ENCODE data around the gene IL5. TPM values are rescaled to one million over a fixed set of nuclear protein-coding genes. Genes with fewer than 3 reads are reported as not detected.

Gene IL5
- total RNA-seq, 1 donor from 2014 or later = not detected

DNA sequence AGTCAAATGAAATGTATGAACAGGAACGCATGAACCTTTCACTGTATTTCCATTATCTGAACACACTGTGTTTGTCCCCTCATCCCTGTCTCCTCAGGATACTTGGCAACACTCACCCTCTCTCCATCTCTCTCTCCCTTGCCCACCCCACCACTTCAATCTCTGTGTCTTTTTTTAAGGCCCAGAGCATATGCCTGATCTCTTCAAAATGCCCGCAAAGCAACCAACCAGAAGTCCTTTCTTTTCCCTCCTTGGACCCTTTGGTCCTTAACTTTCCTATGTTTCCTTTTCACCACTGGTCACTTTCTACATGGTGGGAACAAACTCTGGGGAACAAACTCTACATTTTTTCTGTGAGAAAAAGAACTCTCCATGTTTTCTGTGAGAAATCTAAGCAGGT lies 49.5 kb downstream of the IL5 start:
- H3K36me3 ChIP-seq (ENCODE audit: control insufficient read depth, insufficient read depth, low read length) = no peaks in the 10 kb centered on the region
- FAIRE-seq = no peak
- H3K4me3 ChIP-seq (ENCODE audit: low read depth, low read length) = no peak overlapping the region
- TF ChIP-seq CTCF (IDR thresholded peaks at IDR 0.05; ENCODE audit: insufficient read depth, low read length, severe bottlenecking) = no peak
- no peak for DNase-seq (ENCODE audit: low read depth)
- H3K27me3 ChIP-seq (ENCODE audit: control insufficient read depth, insufficient read depth, low read length) = no peaks in the 10 kb centered on the region

- FAIRE-seq (no peak), DNase-seq (ENCODE audit: low read depth) (no peak)
- no peaks in the 10 kb centered on the region for H3K36me3 ChIP-seq (ENCODE audit: control insufficient read depth, insufficient read depth, low read length)
- H3K4me3 ChIP-seq (ENCODE audit: low read depth, low read length) = no peak overlapping the region
- no peak for TF ChIP-seq CTCF (IDR thresholded peaks at IDR 0.05; ENCODE audit: insufficient read depth, low read length, severe bottlenecking)
- H3K27me3 ChIP-seq (ENCODE audit: control insufficient read depth, insufficient read depth, low read length) = no peaks in the 10 kb centered on the region
These were observed 50.1 kb downstream of the IL5 start for GRCh38 chr5:132493241-132493640.

DNA sequence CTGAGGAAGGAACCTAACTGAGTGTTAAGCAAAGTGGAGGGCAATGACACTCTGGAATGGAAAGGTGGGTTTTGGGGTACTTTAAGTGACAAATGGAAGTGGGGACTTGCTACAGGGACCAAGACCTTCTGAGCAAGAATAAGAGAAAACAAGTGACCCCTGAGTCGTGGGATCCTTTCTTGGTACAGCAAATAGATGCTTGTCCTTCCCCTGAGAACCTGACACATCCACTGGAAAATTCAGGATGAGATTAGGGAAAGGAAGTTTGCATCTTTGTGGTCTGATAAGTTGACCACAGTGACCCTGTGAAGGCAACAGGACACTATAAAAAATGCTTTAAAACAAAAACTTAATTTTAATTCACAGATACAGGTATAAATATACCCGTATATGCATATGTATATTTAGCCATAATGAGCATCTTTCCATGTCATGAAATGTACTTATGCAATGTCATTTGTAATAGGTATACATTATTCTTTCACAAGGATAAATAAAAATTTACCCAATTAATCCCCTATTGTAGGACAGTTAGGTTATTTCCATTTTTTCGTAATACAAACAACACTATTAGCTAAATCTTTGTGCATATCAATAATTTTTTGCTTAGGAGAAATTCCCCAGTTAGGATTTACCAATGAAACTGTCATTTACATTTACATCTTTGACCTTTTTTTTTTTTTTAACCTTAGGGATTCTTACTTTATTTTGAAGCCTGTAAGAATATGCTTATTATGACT lies 50.8 kb downstream of the IL5 start:
- FAIRE-seq = no peak

More for the DNA sequence above, 50.8 kb downstream of the IL5 start:
- H3K27me3 ChIP-seq (ENCODE audit: control insufficient read depth, insufficient read depth, low read length) = no peaks in the 10 kb centered on the region
- no peak overlapping the region for H3K4me3 ChIP-seq (ENCODE audit: low read depth, low read length)
- peaks cover 1% of the 10 kb centered on the region for H3K36me3 ChIP-seq (ENCODE audit: control insufficient read depth, insufficient read depth, low read length)
- TF ChIP-seq CTCF (IDR thresholded peaks at IDR 0.05; ENCODE audit: insufficient read depth, low read length, severe bottlenecking) = no peak
- DNase-seq (ENCODE audit: low read depth) = no peak

Other genes starting within 250 kb of the IL5 start
- gene SLC22A4, start 249.1 kb downstream of the IL5 start, total RNA-seq = 0.13 and 0.26 TPM in 2 replicates
- 7.1 and 9.6 TPM in 2 replicates for gene SLC22A5, start 173.8 kb downstream of the IL5 start, total RNA-seq
- 2.9 and 7.4 TPM in 2 replicates for gene IRF1, start 52.7 kb downstream of the IL5 start, total RNA-seq
- gene RAD50, start 13.5 kb upstream of the IL5 start, total RNA-seq = 29.2 and 35.6 TPM in 2 replicates
- not detected in 2 replicates for gene IL13, start 114.7 kb upstream of the IL5 start, total RNA-seq
- gene IL4, start 130.5 kb upstream of the IL5 start, total RNA-seq = not detected in 2 replicates
- gene KIF3A, start 194.0 kb upstream of the IL5 start, total RNA-seq = 6.8 and 9.9 TPM in 2 replicates
- 0.26 TPM in 1 of 2 replicates, not detected in the other for gene CCNI2, start 203.9 kb upstream of the IL5 start, total RNA-seq
- 22.6 and 27.4 TPM in 2 replicates for gene SEPTIN8, start 233.7 kb upstream of the IL5 start, total RNA-seq